ENCODE results near the gene DPP6.

The DPP6 gene

GRCh38 chr7:154905146-154905545 is 852.9 kb downstream of the DPP6 start:
- DNase-seq: no peak

GRCh38 chr7:154905615-154906014 is 853.4 kb downstream of the DPP6 start:
- no peak for DNase-seq

- no peak for DNase-seq
Observed at GRCh38 chr7:154906201-154906600, 854.0 kb downstream of the DPP6 start.

- no peak for DNase-seq
Observed at GRCh38 chr7:154906736-154907355, 854.6 kb downstream of the DPP6 start.

GRCh38 chr7:154907651-154908620 is 855.7 kb downstream of the DPP6 start:
- DNase-seq: no peak

GRCh38 chr7:154909241-154910105 is 857.3 kb downstream of the DPP6 start:
- DNase-seq: no peak

GRCh38 chr7:154910125-154910524 is 857.9 kb downstream of the DPP6 start:
- DNase-seq: no peak

- no peak for DNase-seq
Observed at GRCh38 chr7:154910977-154911376, 858.8 kb downstream of the DPP6 start.

- no peak for DNase-seq
Observed at GRCh38 chr7:154911411-154911810, 859.2 kb downstream of the DPP6 start.

- no peak for DNase-seq
Observed at GRCh38 chr7:154911862-154912455, 859.8 kb downstream of the DPP6 start.

- DNase-seq: no peak
Observed at GRCh38 chr7:154912871-154913637, 860.9 kb downstream of the DPP6 start.

GRCh38 chr7:154913638-154914307 is 861.6 kb downstream of the DPP6 start:
- DNase-seq: peak; percentile 63

GRCh38 chr7:154914308-154914995 is 862.3 kb downstream of the DPP6 start:
- DNase-seq: no peak

- DNase-seq: no peak
Observed at GRCh38 chr7:154914996-154915380, 862.8 kb downstream of the DPP6 start.

- no peak for DNase-seq
Observed at GRCh38 chr7:154915600-154915999, 863.4 kb downstream of the DPP6 start.

GRCh38 chr7:154916381-154916780 is 864.2 kb downstream of the DPP6 start:
- no peak for DNase-seq

- peak; percentile 92 for DNase-seq
Observed at GRCh38 chr7:154916856-154917807, 864.9 kb downstream of the DPP6 start.

GRCh38 chr7:154917808-154918160 is 865.6 kb downstream of the DPP6 start:
- DNase-seq: no peak

- no peak for DNase-seq
Observed at GRCh38 chr7:154918266-154918665, 866.1 kb downstream of the DPP6 start.

GRCh38 chr7:154918741-154919140 is 866.5 kb downstream of the DPP6 start:
- DNase-seq: no peak

All from DMS79 treated with DMSO at 0.1 percent for 48 hours (cell line).